H4 (cell line): ENCODE measurements around the gene KCNJ9. TPM values are rescaled to one million over a fixed set of nuclear protein-coding genes. Genes with fewer than 3 reads are reported as not detected.

Experiments
- DNase-seq: peaks from one replicate; pipeline ENCODE4 v3.0.0-alpha.2; 2015; ENCODE audit warnings: low spot score
- total RNA-seq: library from RNA; depleted of rRNA; stranded (reverse); fragments of >200 nt; shearing (Covaris generic); gene quantifications from 2 replicates; pipeline ENCODE4 v1.2.3, GENCODE V29; 2014

KCNJ9 gene
- total RNA-seq, 1 experiment from 2014 or later: not detected

- no peak for DNase-seq
Observed at GRCh38 chr1:160066829-160067745, 14.3 kb upstream of the KCNJ9 start.

- DNase-seq: no peak
Observed at GRCh38 chr1:160068225-160068624, 13.1 kb upstream of the KCNJ9 start.

GRCh38 chr1:160069460-160070231, 11.7 kb upstream of the KCNJ9 start, which contains the start of gene KCNJ10:
Gene KCNJ10, minus strand, starts transcription at chr1:160070160. Its CDS starts 27,628 bp downstream, at chr1:160042532.
- no peak for DNase-seq

GRCh38 chr1:160070243-160071163, 10.8 kb upstream of the KCNJ9 start:
- DNase-seq: no peak

- no peak for DNase-seq
Observed at GRCh38 chr1:160071289-160071688, 10.0 kb upstream of the KCNJ9 start.

- no peak for DNase-seq
Observed at GRCh38 chr1:160074865-160075264, 6.5 kb upstream of the KCNJ9 start.

GRCh38 chr1:160075836-160076235, 5.5 kb upstream of the KCNJ9 start:
- no peak for DNase-seq

- no peak for DNase-seq
Observed at GRCh38 chr1:160076295-160076694, 5.0 kb upstream of the KCNJ9 start.

- no peak for DNase-seq
Observed at GRCh38 chr1:160077486-160077885, 3.9 kb upstream of the KCNJ9 start.

GRCh38 chr1:160078512-160079195, 2.7 kb upstream of the KCNJ9 start:
- no peak for DNase-seq

- DNase-seq: no peak
Observed at GRCh38 chr1:160079448-160079847, 1.9 kb upstream of the KCNJ9 start.

GRCh38 chr1:160080381-160081100, 797 bp upstream of the KCNJ9 start:
- peak; percentile 30 for DNase-seq

GRCh38 chr1:160082487-160082886, 1.1 kb downstream of the KCNJ9 start:
- DNase-seq: no peak

- DNase-seq: no peak
Observed at GRCh38 chr1:160082926-160083325, 1.6 kb downstream of the KCNJ9 start.

- DNase-seq: no peak
Observed at GRCh38 chr1:160083968-160084770, 2.8 kb downstream of the KCNJ9 start.

GRCh38 chr1:160084771-160085321, 3.5 kb downstream of the KCNJ9 start:
- DNase-seq: no peak

GRCh38 chr1:160085686-160086455, 4.5 kb downstream of the KCNJ9 start:
- peak; percentile 42 for DNase-seq

- no peak for DNase-seq
Observed at GRCh38 chr1:160086456-160086892, 5.1 kb downstream of the KCNJ9 start.
